HEK293T (cell line): ENCODE results near the gene ODF2L.

Experiments
- ARNT ChIP-seq: fragments of 450-650 bp; IDR thresholded peaks from 2 replicates; pipeline ENCODE4 v1.6.1; 2017; ENCODE audit warnings: mild to moderate bottlenecking
- CTBP1 ChIP-seq: fragments of 450-650 bp; IDR thresholded peaks from 2 replicates; pipeline ENCODE4 v1.6.1; 2016; ENCODE audit warnings: borderline replicate concordance
- ELF4 ChIP-seq: fragments of 450-650 bp; IDR thresholded peaks from 2 replicates; pipeline ENCODE4 v1.6.1; 2017; ENCODE audit warnings: antibody characterized with exemption
- FOXA1 ChIP-seq: fragments of 450-650 bp; IDR thresholded peaks from 2 replicates; pipeline ENCODE4 v1.6.1; 2016; ENCODE audit warnings: mild to moderate bottlenecking
- FOXK2 ChIP-seq: fragments of 450-650 bp; IDR thresholded peaks from 2 replicates; pipeline ENCODE4 v1.6.1; 2016; ENCODE audit warnings: mild to moderate bottlenecking
- FOXM1 ChIP-seq: fragments of 450-650 bp; IDR thresholded peaks from 2 replicates; pipeline ENCODE4 v1.6.1; 2017; ENCODE audit warnings: mild to moderate bottlenecking, borderline replicate concordance
- HDGF ChIP-seq: fragments of 450-650 bp; IDR thresholded peaks from 2 replicates; pipeline ENCODE4 v1.6.1; 2017; ENCODE audit warnings: antibody characterized with exemption, borderline replicate concordance
- NFRKB ChIP-seq: fragments of 450-650 bp; IDR thresholded peaks from 2 replicates; pipeline ENCODE4 v1.6.1; 2016; ENCODE audit warnings: mild to moderate bottlenecking, moderate library complexity
- SP1 ChIP-seq: fragments of 450-650 bp; IDR thresholded peaks from 2 replicates; pipeline ENCODE4 v1.6.1; 2017
- SUZ12 ChIP-seq: fragments of 450-650 bp; IDR thresholded peaks from 2 replicates; pipeline ENCODE4 v1.6.1; 2016; ENCODE audit warnings: mild to moderate bottlenecking
- TARDBP ChIP-seq: fragments of 450-650 bp; IDR thresholded peaks from 2 replicates; pipeline ENCODE4 v1.6.1; 2016
- TF ChIP-seq, protein P1 (sequence below): fragments of 450-650 bp; IDR thresholded peaks from 2 replicates; pipeline ENCODE4 v1.6.1; 2016

DNA sequence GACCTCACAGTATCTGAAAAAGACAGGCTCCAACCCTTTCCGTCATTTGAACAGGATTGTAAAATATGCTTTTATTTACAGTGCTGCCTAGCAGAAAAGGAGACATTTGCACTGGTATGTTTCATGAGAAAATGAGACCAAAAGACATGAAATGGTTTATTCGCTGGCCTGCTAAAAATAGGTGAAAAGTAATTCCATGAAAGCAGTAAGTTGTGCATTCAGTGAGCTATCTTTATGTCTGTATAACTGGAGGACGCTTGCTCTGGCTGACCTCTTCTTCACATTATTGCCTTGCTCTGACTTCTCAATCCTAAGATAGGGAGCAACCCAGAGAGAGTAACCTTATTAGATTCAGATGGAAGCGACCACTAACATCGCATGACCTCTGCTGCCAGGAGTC lies 38.3 kb downstream of the ODF2L start:
- TF ChIP-seq SUZ12, result no peak
- no peak for TF ChIP-seq ARNT
- TF ChIP-seq FOXA1, result no peak
- TF ChIP-seq SP1, result no peak
- no peak for TF ChIP-seq TARDBP
- no peak for TF ChIP-seq NFRKB
- TF ChIP-seq HDGF, result no peak
- no peak for TF ChIP-seq CTBP1
- no peak for TF ChIP-seq ELF4
- TF ChIP-seq, protein P1, sequence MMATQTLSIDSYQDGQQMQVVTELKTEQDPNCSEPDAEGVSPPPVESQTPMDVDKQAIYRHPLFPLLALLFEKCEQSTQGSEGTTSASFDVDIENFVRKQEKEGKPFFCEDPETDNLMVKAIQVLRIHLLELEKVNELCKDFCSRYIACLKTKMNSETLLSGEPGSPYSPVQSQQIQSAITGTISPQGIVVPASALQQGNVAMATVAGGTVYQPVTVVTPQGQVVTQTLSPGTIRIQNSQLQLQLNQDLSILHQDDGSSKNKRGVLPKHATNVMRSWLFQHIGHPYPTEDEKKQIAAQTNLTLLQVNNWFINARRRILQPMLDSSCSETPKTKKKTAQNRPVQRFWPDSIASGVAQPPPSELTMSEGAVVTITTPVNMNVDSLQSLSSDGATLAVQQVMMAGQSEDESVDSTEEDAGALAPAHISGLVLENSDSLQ, result no peak
- TF ChIP-seq FOXM1, result no peak
- TF ChIP-seq FOXK2, result no peak
